IgD-negative memory B cell (primary cell): ENCODE data around the gene ZNF133. TPM values are rescaled to one million over a fixed set of nuclear protein-coding genes. Genes with fewer than 3 reads are reported as not detected.
"Not testable (repeated sequence)": the region's sequence is repeated elsewhere in the genome, so short reads cannot be mapped to it uniquely, and the experiment has no call there.

Experiments used
- H3K27ac Mint-ChIP-seq, 3 donors: one replicate each; pipeline ENCODE4 v1.8.0; 2020 to 2022; ENCODE audit warnings: mild to moderate bottlenecking in 3 of 3, mixed read lengths in 3 of 3, moderate library complexity in 1 of 3
- H3K27me3 Mint-ChIP-seq: one replicate; pipeline ENCODE4 v1.8.0; 2021; ENCODE audit warnings: mixed read lengths
- H3K36me3 Mint-ChIP-seq: one replicate; pipeline ENCODE4 v1.8.0; 2020; ENCODE audit warnings: mild to moderate bottlenecking, mixed read lengths
- H3K4me1 Mint-ChIP-seq, 3 donors: one replicate each; pipeline ENCODE4 v1.8.0; 2020 to 2022; ENCODE audit warnings: mixed read lengths in 3 of 3, mild to moderate bottlenecking in 1 of 3
- H3K4me3 Mint-ChIP-seq, 4 donors: one replicate each; pipeline ENCODE4 v1.8.0; 2020 to 2022; ENCODE audit warnings: mild to moderate bottlenecking in 4 of 4, mixed read lengths in 4 of 4, moderate library complexity in 3 of 4
- H3K9me3 Mint-ChIP-seq, 3 donors: one replicate each; pipeline ENCODE4 v1.8.0; 2020 to 2021; ENCODE audit warnings: mixed read lengths in 3 of 3, mild to moderate bottlenecking in 1 of 3
- polyA plus RNA-seq: library from polyadenylated mRNA; unstranded; fragments of 300-500 nt; fragmentation: Illumina TruSeq; gene quantifications from one replicate; pipeline ENCODE4 v1.2.3, GENCODE V29; 2021

ZNF133 gene
- 9.0 TPM for polyA plus RNA-seq

DNA sequence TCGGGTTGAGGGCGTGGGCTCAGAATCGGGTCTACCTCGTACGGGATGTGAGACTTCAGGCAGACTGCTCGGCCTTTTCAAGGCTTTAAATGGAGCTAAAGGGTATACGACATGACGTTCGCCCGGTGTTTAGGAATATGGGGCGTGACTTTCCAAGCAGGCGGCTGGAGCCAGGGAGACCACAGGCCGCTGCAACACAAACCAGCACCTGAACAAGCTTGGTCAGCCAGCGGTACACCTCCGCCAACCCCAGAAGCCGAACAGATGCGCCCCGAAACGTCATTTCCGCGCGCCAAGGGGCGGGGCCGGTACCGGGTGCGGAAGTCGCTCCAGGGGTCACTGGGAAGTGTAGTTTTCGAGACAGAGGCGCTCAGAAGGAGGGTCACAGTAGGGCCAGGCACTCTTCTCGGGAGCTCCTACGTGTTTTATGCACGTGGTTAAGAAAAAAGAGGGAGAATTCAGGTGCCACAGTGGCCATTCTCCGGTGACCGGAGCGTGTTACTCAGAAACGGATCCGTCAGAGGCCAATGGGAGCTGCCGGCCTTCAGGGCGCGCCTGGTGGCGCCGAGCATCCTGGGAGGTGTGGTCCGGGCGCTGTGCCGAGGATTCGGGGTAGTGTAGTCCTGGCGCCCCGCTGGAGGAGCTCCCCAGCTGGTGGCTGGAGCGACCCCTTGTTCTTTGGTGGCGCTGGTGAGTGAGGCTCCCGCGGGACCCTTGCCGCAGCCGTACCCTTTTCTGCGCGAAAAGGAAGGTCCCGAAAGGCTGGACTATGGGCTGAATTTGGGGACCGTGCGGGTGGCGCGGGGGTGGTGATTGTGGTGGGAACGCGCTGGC lies at the start of gene ZNF133:
TSS of gene ZNF133 (plus strand) at position 613 of the 834 bp plus-strand sequence. CDS start 17,160 bp downstream, outside the sequence.
- H3K36me3 Mint-ChIP-seq = peaks cover 6% of the 10 kb centered on the region
- H3K27me3 Mint-ChIP-seq = peaks cover 6% of the 10 kb centered on the region
- peak within 1 kb of the TSS; percentile 93 to 100 (median 99) for H3K4me3 Mint-ChIP-seq
- peaks cover 4 to 21% (median 10%) of the 10 kb centered on the region in 3 donors for H3K9me3 Mint-ChIP-seq
- peak within 1 kb of the TSS; percentile 98 to 100 (median 99) for H3K27ac Mint-ChIP-seq
- H3K4me1 Mint-ChIP-seq = peaks cover 13 to 24% (median 13%) of the 10 kb centered on the region in 3 donors

DNA sequence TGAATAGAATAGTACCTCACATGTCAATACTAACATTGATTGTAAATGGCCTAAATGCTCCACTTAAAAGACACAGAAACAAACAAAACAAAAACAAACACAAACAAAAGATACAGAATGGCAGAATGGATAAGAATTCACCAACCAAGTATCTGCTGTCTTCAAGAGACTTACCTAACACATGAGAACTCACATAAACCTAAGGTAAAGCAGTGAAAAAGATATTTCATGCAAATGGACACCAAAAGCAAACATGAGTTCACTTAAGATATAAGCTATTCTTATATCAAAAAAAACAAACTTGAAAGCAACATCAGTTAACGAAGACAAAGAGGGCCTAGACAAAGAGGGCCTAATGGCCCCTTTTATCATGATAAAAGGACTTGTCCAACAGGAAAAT lies 47.3 kb upstream of the ZNF133 start:
- Mint-ChIP-seq H3K4me1 (no peaks in the 10 kb centered on the region), H3K9me3 (peaks cover 0 to 2% (median 0%) of the 10 kb centered on the region in 3 donors), H3K27ac (no peak overlapping the region), H3K4me3 (no peak overlapping the region), H3K27me3 (peaks cover 15% of the 10 kb centered on the region), H3K36me3 (no peaks in the 10 kb centered on the region)

DNA sequence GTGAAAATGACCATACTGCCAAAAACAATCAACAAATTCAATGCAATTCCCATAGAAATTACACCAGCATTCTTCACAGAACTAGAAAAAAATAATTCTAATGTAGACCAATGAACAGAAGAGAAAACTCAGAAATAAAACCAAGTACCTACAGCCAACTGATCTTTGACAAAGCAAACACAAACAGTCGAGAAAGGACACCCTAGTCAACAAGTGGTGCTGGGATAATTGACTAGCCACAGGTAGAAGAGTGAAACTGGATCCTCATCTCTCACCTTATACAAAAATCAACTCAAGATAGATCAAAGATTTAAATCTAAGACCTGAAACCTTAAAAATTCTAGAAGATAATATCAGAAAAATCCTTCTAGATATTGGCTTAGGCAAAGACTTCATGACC lies 44.5 kb upstream of the ZNF133 start:
- Mint-ChIP-seq H3K27ac (no peak overlapping the region), H3K36me3 (no peaks in the 10 kb centered on the region), H3K4me1 (no peaks in the 10 kb centered on the region), H3K4me3 (no peak overlapping the region), H3K9me3 (peaks cover 0 to 4% (median 0%) of the 10 kb centered on the region in 3 donors), H3K27me3 (peaks cover 22% of the 10 kb centered on the region)

DNA sequence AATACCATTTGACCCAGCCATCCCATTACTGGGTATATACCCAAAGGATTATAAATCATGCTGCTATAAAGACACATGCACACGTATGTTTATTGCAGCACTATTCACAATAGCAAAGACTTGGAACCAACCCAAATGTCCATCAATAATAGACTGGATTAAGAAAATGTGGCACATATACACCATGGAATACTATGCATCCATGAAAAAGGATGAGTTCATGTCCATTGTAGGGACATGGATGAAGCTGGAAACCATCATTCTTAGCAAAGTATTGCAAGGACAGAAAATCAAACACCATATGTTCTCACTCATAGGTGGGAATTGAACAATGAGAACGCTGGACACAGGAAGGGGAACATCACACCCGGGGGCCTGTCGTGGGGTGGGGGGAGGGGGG lies 39.8 kb upstream of the ZNF133 start:
- H3K27me3 Mint-ChIP-seq = peaks cover 11% of the 10 kb centered on the region
- not testable (repeated sequence) for H3K36me3 Mint-ChIP-seq, H3K4me3 Mint-ChIP-seq, H3K4me1 Mint-ChIP-seq, H3K9me3 Mint-ChIP-seq, H3K27ac Mint-ChIP-seq

DNA sequence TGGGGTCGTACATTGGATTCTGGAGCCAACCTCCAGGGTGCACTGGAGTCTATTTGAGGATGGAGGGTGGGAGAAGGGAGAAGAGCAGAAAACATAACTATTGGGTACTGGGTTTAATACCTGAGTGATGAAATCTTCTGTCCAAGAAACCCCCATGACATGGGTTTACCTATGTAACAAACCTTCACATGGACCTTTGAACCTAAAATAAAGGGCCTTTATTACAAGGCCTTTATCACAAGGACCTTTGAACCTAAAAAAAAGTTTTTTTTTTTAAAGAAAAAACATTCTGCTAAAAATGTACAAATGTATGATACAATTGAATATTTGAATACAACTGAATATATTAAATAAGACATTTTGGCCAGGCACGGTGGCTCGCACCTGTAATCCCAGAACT lies 38.1 kb upstream of the ZNF133 start:
- peaks cover 0 to 2% (median 0%) of the 10 kb centered on the region in 3 donors for H3K9me3 Mint-ChIP-seq
- H3K4me1 Mint-ChIP-seq = no peaks in the 10 kb centered on the region
- peaks cover 7% of the 10 kb centered on the region for H3K27me3 Mint-ChIP-seq
- H3K4me3 Mint-ChIP-seq = no peak overlapping the region
- no peak overlapping the region for H3K27ac Mint-ChIP-seq
- no peaks in the 10 kb centered on the region for H3K36me3 Mint-ChIP-seq

DNA sequence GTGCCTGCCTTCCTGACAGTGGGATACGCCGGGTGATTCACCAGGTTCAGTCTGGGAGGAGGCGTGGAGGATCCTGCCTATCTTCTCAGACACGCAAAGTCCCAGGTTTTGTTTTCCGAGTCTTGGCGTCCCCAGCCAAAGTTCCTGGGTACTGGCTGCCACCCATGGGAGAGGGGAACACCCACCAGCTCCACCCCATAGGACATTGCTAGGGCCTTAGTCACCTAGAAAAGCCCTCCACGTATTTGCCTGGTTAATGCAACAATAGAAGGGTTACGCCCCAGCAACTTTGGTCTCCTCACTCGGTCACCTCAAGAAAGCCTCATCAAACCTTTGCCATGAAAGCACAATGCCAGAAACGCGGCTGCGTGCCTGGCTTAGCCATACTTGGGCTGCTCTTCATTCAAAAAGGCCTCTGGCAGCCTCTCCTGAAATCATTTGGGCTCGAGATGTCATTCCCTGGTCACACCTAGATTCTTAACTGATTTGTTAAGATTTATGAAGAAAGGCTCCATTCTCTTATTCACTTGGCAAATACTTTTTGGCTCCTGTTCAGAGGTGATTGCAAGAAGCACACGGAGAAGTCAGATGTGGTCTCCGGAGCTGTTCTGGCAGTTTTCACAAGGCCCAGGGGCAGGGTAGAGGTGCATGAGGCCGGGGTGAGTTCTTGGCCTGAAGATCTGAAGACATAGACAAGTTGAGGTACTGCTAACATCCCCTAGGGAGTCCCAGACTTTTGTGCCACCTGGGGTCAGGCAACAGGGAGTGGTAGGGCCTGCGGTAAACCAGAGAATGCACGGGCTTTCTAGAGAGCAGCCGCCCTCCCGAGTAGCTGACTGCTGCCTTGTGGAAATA lies 35.5 kb upstream of the ZNF133 start:
- Mint-ChIP-seq H3K4me1 (no peaks in the 10 kb centered on the region), H3K27ac (no peak overlapping the region), H3K9me3 (peaks cover 0 to 2% (median 0%) of the 10 kb centered on the region in 3 donors)

DNA sequence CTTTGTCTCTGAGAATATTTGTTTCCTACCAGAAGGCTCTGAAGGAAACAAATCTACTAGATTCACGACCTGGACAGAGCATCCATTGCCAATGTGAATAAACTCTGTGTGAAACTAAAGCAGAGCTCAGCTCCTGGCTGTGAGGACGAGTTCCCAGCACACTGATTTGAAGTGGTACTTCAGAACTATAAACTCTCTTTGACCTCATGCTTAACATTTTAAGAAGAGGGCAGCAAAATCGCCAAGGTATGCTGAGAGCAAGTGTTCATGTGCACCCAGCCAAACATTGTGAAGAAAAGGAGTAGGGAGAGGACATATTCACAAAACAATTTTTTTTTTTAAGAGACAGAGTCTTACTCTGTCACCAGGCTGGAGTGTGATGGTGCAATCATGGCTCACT lies 33.7 kb upstream of the ZNF133 start:
- H3K4me1 Mint-ChIP-seq = no peaks in the 10 kb centered on the region
- H3K9me3 Mint-ChIP-seq = no peaks in the 10 kb centered on the region
- no peaks in the 10 kb centered on the region for H3K27me3 Mint-ChIP-seq
- H3K27ac Mint-ChIP-seq = no peak overlapping the region
- H3K4me3 Mint-ChIP-seq = no peak overlapping the region
- H3K36me3 Mint-ChIP-seq = no peaks in the 10 kb centered on the region

More for the DNA sequence above, 35.5 kb upstream of the ZNF133 start:
- Mint-ChIP-seq H3K36me3 (no peaks in the 10 kb centered on the region), H3K27me3 (no peaks in the 10 kb centered on the region), H3K4me3 (no peak overlapping the region)

DNA sequence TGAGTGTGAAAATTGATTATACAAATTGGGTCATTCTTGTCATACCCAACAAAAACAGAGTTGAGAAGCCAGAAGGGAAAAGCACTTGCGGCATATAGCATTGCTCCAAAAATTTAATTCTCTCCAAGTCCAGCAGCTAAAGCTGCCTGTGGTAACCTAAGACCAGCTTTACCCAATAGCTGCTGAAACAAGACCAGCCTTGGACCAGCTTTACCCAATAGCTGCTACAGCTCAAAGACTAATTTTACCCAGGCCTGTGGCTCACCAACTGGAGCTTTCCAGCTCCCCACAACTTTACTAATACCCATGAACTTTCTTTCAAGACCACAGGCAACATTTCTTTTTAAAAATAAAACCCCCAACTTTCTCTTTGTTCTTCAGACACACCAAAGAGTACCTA lies 32.8 kb upstream of the ZNF133 start:
- Mint-ChIP-seq H3K36me3 (no peaks in the 10 kb centered on the region), H3K9me3 (no peaks in the 10 kb centered on the region), H3K27ac (no peak overlapping the region)

DNA sequence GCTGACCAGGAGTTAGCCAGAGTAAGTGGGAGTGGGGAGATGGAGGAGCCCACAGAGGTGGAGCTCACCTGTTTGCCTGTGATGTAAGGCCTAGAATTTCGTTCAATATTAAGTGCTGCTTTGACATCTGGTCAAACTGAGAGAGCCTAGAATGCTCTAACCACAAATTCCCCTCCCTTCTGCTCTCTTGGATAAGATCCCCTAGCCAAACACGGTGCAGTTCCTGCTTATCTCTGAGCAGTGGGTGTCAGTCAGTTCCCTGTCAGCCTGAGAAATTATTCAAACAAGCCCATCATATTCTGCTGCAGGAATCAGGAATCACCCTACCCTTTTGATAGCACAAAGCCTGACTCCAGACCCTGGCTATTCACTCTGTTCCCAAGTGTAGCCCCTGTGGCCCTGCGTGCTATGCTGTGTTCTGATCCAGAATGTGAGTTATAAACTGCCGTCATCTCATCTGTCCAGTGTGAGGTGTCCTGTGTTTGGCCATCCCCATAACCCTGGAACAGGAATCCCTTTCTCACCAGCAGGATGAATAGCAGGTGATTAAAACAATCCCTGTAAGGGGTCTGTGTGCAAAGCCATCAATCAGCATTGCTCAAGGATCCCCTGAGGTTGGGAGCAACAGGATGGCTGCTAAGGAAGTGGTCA lies 31.8 kb upstream of the ZNF133 start:
- H3K36me3 Mint-ChIP-seq = no peaks in the 10 kb centered on the region
- H3K4me3 Mint-ChIP-seq = no peak overlapping the region
- H3K27me3 Mint-ChIP-seq = no peaks in the 10 kb centered on the region
- no peaks in the 10 kb centered on the region for H3K4me1 Mint-ChIP-seq
- no peaks in the 10 kb centered on the region for H3K9me3 Mint-ChIP-seq
- H3K27ac Mint-ChIP-seq = no peak overlapping the region

More for the DNA sequence above, 32.8 kb upstream of the ZNF133 start:
- Mint-ChIP-seq H3K4me3 (no peak overlapping the region), H3K4me1 (no peaks in the 10 kb centered on the region), H3K27me3 (no peaks in the 10 kb centered on the region)

DNA sequence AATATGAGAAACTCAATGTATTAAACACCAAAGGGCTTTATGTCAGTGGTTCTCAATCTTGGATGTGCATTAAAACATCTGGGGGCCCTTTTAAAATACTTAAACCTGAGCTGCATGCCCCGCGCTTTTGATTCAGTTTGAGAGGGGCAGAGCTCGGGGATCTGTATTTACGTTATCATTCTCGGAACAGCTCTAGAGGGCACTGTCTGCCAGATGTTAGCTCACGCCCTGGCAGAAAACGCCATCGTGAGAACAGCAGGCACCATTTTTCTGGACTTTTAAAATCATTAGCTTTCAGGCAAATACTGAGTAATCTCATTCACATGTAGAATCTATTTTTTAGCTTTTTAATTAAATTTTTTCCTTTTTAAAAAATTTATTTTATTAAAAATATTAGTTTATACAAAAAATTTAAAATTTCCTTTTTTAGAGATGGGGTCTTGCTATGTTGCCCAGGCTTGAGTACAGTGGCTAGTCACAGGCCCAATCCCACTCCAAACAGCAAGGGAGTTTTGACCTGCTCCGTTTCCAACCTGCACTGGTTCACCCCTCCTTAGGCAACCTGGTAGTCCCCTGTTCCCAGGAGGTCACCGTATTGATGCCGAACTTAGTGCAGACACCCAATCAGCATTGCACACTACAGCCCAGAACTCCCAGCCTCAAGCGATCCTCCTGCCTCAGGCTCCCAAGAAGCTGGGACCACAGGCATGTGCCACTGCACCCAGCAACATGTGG lies 30.0 kb upstream of the ZNF133 start:
- Mint-ChIP-seq H3K4me3 (no peak overlapping the region), H3K27ac (no peak overlapping the region), H3K9me3 (no peaks in the 10 kb centered on the region), H3K36me3 (no peaks in the 10 kb centered on the region), H3K27me3 (no peaks in the 10 kb centered on the region), H3K4me1 (no peaks in the 10 kb centered on the region)

DNA sequence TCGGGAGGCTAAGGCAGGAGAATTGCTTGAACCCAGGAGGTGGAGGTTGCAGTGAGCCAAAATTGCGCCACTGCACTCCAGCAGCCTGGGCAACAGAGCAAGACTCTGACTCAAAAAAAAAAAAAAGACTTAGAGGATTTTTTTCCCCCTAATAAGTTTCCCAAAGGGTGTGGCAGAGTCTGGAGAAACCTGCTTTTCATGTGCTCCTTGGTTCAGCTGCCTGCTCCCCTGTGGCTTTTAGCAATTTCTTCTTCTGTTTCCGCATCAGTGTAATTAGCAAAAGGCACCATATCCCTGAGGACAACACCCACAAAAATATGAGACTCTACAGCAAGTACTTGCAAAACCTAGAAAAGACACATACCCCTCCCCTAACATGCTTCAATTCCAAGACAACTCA lies 28.6 kb upstream of the ZNF133 start:
- H3K36me3 Mint-ChIP-seq = no peaks in the 10 kb centered on the region
- H3K9me3 Mint-ChIP-seq = peaks cover 0 to 2% (median 0%) of the 10 kb centered on the region in 3 donors
- H3K4me3 Mint-ChIP-seq = no peak overlapping the region
- no peak overlapping the region for H3K27ac Mint-ChIP-seq
- H3K27me3 Mint-ChIP-seq = peaks cover under 1% of the 10 kb centered on the region
- no peaks in the 10 kb centered on the region for H3K4me1 Mint-ChIP-seq

DNA sequence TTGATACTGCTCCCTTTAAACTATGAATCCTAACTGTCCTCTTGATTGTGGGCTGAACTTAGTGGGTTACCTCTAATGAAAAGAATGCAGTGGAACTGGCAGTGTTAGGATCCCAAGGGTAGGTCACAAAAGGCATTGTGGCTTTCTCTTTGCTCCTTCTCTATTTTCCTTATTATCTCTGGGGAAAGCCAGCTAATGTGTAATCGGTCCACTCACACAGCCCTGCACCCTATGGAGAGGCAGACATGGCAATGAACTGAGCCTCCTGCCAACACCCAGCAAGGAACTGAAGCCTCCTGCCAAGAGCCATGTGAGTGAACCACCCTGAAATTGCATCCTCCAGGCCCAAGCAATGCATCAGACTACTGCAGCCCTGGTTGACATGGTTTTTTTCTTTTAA lies 24.6 kb upstream of the ZNF133 start:
- Mint-ChIP-seq H3K27me3 (peaks cover 5% of the 10 kb centered on the region), H3K27ac (no peak overlapping the region), H3K4me1 (no peaks in the 10 kb centered on the region), H3K9me3 (peaks cover 0 to 2% (median 0%) of the 10 kb centered on the region in 3 donors), H3K4me3 (no peak overlapping the region), H3K36me3 (no peaks in the 10 kb centered on the region)

DNA sequence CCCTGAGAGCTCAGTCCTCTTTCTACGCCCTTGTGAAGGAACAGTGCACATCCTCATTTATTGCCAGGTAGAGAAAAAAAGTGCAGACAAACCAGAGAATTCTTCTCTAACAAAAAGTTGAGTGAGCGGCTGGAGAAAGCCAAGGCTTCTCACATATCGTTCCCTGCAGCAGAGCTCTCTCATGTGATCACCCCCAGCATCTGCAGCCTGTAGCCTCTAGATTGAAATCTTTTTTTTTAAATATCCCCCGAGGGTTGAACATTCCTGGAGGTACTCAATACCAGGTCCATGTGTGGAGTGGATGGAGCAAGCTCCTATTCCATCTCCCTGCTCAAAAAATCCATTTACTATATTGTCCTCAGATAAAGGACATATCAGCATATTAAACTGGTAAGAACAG lies 22.9 kb upstream of the ZNF133 start:
- peaks cover 0 to 4% (median 0%) of the 10 kb centered on the region in 3 donors for H3K4me1 Mint-ChIP-seq
- H3K27me3 Mint-ChIP-seq = peaks cover 9% of the 10 kb centered on the region
- H3K36me3 Mint-ChIP-seq = no peaks in the 10 kb centered on the region
- peaks cover 0 to 2% (median 0%) of the 10 kb centered on the region in 3 donors for H3K9me3 Mint-ChIP-seq
- no peak overlapping the region for H3K27ac Mint-ChIP-seq
- no peak overlapping the region for H3K4me3 Mint-ChIP-seq

DNA sequence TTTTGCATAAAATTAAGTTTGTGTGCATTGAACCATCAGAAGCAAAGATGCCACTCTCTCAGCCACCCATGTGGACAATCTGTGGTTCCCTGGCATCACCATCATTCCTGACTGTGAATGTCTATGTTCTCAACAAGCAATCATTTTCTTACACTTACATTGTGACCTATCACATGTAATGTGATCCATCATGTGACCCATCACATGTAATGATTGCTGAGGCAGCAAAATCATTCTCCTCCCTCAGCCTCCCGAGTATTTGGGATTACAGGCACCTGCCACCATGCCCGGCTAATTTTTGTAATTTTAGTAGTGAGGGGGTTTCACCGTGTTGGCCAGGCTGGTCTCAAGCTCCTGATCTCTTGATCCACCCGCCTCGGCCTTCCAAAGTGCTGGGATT lies 22.0 kb upstream of the ZNF133 start:
- peaks cover 0 to 4% (median 0%) of the 10 kb centered on the region in 3 donors for H3K4me1 Mint-ChIP-seq
- no peak overlapping the region for H3K27ac Mint-ChIP-seq
- H3K27me3 Mint-ChIP-seq = peaks cover 9% of the 10 kb centered on the region
- H3K4me3 Mint-ChIP-seq = no peak overlapping the region
- peaks cover 0 to 2% (median 0%) of the 10 kb centered on the region in 3 donors for H3K9me3 Mint-ChIP-seq
- H3K36me3 Mint-ChIP-seq = no peaks in the 10 kb centered on the region
